Ascending aorta (tissue), 2 donors: ENCODE measurements around the gene EP400. TPM values are rescaled to one million over a fixed set of nuclear protein-coding genes. Genes with fewer than 3 reads are reported as not detected.

Experiments used
- DNase-seq, 2 donors: peaks; one replicate each; pipeline ENCODE4 v3.0.0-alpha.2; 2019; ENCODE audit warnings: low spot score in 2 of 2
- H3K27ac ChIP-seq, 2 donors: fragments of 200-600 bp; sonication (generic); one replicate each; pipeline ENCODE4 v1.5.1; 2016 to 2017; ENCODE audit warnings: mild to moderate bottlenecking in 1 of 2
- H3K27me3 ChIP-seq: fragments of 200-600 bp; sonication (generic); one replicate; pipeline ENCODE4 v1.5.1; 2017
- H3K36me3 ChIP-seq, 2 donors: fragments of 200-600 bp; sonication (generic); one replicate each; pipeline ENCODE4 v1.5.1; 2016
- H3K4me1 ChIP-seq, 2 donors: fragments of 200-600 bp; sonication (generic); one replicate each; pipeline ENCODE4 v1.5.1; 2016 to 2017; ENCODE audit warnings: mild to moderate bottlenecking in 1 of 2
- H3K4me3 ChIP-seq, 2 donors: fragments of 200-600 bp; sonication (generic); one replicate each; pipeline ENCODE4 v1.5.1; 2016 to 2017; ENCODE audit warnings: mild to moderate bottlenecking in 1 of 2
- H3K9me3 ChIP-seq, 2 donors: fragments of 200-600 bp; sonication (generic); one replicate each; pipeline ENCODE4 v1.5.1; 2016
- CTCF ChIP-seq, 3 experiments: fragments of 200-600 bp in 2 of 3; fragments of 450-650 bp in 1 of 3; sonication (generic) in 2 of 3; IDR thresholded peaks; one replicate each; pipeline ENCODE4 v1.5.1; 2016 to 2019; ENCODE audit warnings: antibody characterized with exemption in 3 of 3, mild to moderate bottlenecking in 1 of 3, moderate library complexity in 1 of 3
- intact Hi-C: fragments of 100-400 bp; cut with DNase I; formaldehyde crosslinking; loops from one replicate; pipeline ENCODE4 v1.15.1; 2023
- total RNA-seq: library from RNA; depleted of rRNA; stranded (reverse); fragments of >200 nt; gene quantifications from one replicate; pipeline ENCODE4 v1.1.0, GENCODE V29; 2016

Gene EP400
- total RNA-seq, 1 donor from 2014 or later: 23.3 TPM

DNA sequence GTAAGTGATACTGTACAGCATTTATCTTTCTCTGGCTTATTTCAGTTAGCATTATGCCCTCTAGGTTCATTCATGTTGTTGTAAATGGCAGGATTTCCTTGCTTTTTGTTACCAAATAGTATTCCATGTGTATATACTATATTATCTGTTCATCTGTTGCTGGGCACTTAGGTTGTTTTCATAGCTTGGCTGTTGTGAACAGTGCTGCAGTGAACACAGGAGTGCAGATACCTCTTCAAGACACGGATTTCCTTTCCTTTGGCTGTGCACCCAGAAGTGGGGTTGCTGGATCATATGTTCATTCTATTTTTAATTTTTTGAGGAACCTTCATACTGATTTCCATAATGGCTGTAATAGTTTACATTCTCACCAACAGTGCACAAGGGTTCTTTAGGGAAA, 21.5 kb downstream of the EP400 start:
- H3K9me3 ChIP-seq: no peaks in the 10 kb centered on the region
- DNase-seq: no peak
- intact Hi-C loops: no loop called here
- H3K4me3 ChIP-seq: no peak overlapping the region
- H3K27ac ChIP-seq: no peak overlapping the region
- no peaks in the 10 kb centered on the region for H3K4me1 ChIP-seq
- TF ChIP-seq CTCF (IDR thresholded peaks at IDR 0.05): no peak
- no peaks in the 10 kb centered on the region for H3K27me3 ChIP-seq
- H3K36me3 ChIP-seq: peaks cover 0 to 4% of the 10 kb centered on the region in 2 donors

- no peak for TF ChIP-seq CTCF (IDR thresholded peaks at IDR 0.05)
- intact Hi-C loops: no loop called here
- Histone ChIP-seq H3K27me3 (no peaks in the 10 kb centered on the region), H3K27ac (no peak overlapping the region), H3K9me3 (no peaks in the 10 kb centered on the region), H3K4me3 (no peak overlapping the region), H3K36me3 (peaks cover 4 to 11% of the 10 kb centered on the region in 2 donors), H3K4me1 (no peaks in the 10 kb centered on the region)
- no peak for DNase-seq
Observed at GRCh38 chr12:131975228-131975627, 25.5 kb downstream of the EP400 start.

DNA sequence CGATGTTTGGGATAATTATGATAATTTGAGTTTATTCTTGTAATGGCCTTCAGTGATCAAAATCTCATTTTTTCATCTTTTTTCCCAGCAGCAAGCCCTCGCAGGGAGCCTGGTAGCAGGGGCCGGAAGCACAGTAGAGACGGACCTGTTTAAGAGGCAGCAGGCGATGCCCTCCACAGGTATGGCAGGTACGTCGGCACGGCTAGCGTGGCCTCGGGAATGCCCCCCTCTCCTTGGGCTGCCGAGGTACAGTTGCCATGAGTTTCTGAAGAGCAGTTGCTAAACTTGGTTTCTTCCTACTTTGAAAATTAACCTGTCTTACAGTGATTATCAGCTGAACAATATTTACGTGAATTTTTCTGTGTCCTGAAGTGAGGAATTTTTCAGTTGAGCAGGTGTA, 29.9 kb downstream of the EP400 start:
- H3K27ac ChIP-seq: no peak overlapping the region
- H3K4me1 ChIP-seq: no peaks in the 10 kb centered on the region
- no peak overlapping the region for H3K4me3 ChIP-seq
- H3K36me3 ChIP-seq: peaks cover 34 to 44% of the 10 kb centered on the region in 2 donors
- intact Hi-C loops: no loop called here
- H3K9me3 ChIP-seq: no peaks in the 10 kb centered on the region
- TF ChIP-seq CTCF (IDR thresholded peaks at IDR 0.05): no peak
- H3K27me3 ChIP-seq: no peaks in the 10 kb centered on the region
- DNase-seq: no peak

DNA sequence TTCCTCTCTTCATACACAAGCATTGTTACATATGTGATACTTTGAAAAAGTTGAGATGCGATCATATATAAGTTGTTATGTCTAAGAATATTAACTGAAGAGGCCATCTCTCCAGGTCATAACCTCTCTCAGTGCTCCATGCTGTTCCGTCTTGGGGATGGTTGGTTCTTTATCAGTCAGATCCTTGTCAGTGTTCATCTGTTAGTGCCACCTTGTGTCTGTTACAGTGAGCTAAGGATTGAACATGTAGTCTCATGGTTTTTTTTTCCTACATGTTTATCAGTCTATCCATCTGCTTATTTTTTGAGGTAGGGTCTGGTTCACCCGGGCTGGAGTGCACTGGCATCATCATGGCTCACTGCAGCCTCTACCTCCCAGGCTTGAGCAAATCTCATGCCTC, 30.5 kb downstream of the EP400 start:
- intact Hi-C loops: no loop called here
- H3K4me1 ChIP-seq: no peaks in the 10 kb centered on the region
- no peak for DNase-seq
- no peaks in the 10 kb centered on the region for H3K27me3 ChIP-seq
- no peaks in the 10 kb centered on the region for H3K9me3 ChIP-seq
- no peak overlapping the region for H3K27ac ChIP-seq
- H3K36me3 ChIP-seq: peaks cover 38 to 48% of the 10 kb centered on the region in 2 donors
- H3K4me3 ChIP-seq: no peak overlapping the region
- no peak for TF ChIP-seq CTCF (IDR thresholded peaks at IDR 0.05)

GRCh38 chr12:131981388-131981787, 31.6 kb downstream of the EP400 start:
- no peaks in the 10 kb centered on the region for H3K27me3 ChIP-seq
- no peaks in the 10 kb centered on the region for H3K4me1 ChIP-seq
- intact Hi-C loops: no loop called here
- TF ChIP-seq CTCF (IDR thresholded peaks at IDR 0.05): no peak
- H3K36me3 ChIP-seq: peaks cover 43 to 58% of the 10 kb centered on the region in 2 donors
- no peaks in the 10 kb centered on the region for H3K9me3 ChIP-seq
- DNase-seq: no peak
- H3K27ac ChIP-seq: no peak overlapping the region
- no peak overlapping the region for H3K4me3 ChIP-seq

- H3K9me3 ChIP-seq: no peaks in the 10 kb centered on the region
- H3K27ac ChIP-seq: no peak overlapping the region
- H3K4me1 ChIP-seq: no peaks in the 10 kb centered on the region
- DNase-seq: no peak
- no peaks in the 10 kb centered on the region for H3K27me3 ChIP-seq
- no peak for TF ChIP-seq CTCF (IDR thresholded peaks at IDR 0.05)
- H3K4me3 ChIP-seq: no peak overlapping the region
- intact Hi-C loops: no loop called here
- H3K36me3 ChIP-seq: peaks cover 49 to 64% of the 10 kb centered on the region in 2 donors
Observed at GRCh38 chr12:131982041-131982440, 32.3 kb downstream of the EP400 start.
